GM18951 (cell line): Measurements from ENCODE around the gene QKI.
"Not testable (repeated sequence)": the region's sequence is repeated elsewhere in the genome, so short reads cannot be mapped to it uniquely, and the experiment has no call there.

Source experiments
- POLR2A ChIP-seq: IDR thresholded peaks from 4 replicates; pipeline ENCODE4 v1.6.1; 2011; ENCODE audit warnings: mild to moderate bottlenecking; ENCODE audit not compliant: insufficient read length, insufficient read depth; ENCODE audit errors: extremely low read depth
- in situ Hi-C: fragments of 300-500 bp; cut with MboI; formaldehyde crosslinking; loops from one replicate; pipeline ENCODE4 v1.12.0; 2022; ENCODE audit warnings: low sequenced_read_pairs, mixed read lengths, inconsistent platforms; ENCODE audit not compliant: unreplicated experiment

Gene QKI

DNA sequence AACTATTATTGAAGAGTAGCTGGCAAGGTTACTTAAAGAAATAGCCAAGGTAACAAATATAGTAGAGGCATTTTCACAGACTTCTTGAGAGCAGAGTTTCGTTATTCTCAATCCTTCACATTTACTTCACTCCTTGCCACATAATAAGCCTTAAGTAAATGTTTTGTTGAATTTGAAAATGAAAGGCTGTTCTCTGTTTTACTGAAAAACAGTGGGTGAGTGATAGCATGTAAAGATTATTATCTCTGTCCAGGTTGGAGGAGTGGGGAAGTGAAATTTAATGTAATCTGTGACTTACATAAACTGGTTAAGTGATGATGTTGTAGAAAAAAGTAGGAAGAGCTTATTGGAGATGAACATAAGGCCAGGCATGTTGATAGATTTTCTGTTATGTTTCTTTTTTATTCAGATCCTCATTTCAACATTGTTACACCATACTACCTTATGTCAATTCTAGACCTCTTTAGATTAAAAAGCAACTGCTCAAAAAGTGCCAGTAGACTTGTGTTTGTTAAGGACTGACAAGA lies 55.0 kb downstream of the QKI start:
- in situ Hi-C loops = no loop called here
- TF ChIP-seq POLR2A = no peak

DNA sequence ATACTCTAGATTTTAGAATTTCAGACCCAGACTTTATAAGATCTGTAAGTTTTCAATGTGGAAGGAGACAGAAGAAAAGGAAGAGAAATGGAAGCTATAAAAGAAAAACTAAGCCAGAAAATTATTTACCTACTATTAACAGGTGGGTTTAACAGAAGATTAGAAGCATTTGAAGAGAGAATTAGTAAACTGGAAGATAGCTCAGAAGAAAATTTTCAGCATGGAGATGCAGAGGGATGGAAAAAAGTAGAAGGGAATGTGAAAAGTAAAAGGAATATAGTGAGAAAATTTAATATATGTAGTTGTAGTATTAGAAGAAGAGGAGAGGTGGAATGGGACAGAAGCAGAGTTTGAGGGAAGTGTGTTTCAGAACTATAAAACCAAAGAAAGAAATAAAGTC lies 56.1 kb downstream of the QKI start:
- TF ChIP-seq POLR2A = no peak
- in situ Hi-C loops = no loop called here

DNA sequence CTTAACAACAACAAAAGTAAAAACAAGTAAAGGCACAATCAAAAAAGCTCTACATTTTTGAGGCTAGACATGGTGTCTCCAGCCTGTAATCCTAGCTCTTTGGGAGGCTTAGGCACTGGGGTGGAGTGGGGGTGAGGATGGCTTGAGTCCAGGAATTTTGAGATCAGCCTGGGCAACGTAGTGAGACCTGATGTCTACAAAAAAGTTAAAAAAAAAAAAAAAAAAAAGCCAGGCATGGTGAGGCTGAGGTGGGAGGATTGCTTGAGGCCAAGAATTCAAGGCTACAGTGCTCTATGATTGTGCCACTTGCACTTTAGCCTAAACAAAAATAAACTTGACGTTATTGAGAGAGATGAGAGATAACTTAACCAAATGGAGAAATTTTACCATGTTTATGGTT lies 60.1 kb downstream of the QKI start:
- in situ Hi-C loops = no loop called here
- TF ChIP-seq POLR2A = no peak

DNA sequence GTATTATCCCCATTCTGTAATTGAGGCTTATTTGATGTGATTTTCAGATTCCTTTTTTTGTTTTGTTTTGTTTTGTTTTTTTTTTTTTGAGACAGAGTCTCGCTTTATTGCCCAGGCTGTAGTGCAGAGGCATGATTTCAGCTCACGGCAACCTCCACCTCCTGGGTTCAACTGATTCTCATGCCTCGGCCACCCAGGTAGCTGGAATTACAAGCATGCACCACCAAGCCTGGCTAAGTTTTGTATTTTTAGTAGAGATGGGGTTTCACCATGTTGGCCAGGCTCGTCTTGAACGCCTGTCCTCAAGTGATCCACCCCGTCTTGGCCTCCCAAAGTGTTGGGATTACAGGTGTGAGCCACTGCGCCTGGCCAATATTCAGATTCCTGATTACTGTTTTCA lies 62.4 kb downstream of the QKI start:
- in situ Hi-C loops = not testable (repeated sequence)

DNA sequence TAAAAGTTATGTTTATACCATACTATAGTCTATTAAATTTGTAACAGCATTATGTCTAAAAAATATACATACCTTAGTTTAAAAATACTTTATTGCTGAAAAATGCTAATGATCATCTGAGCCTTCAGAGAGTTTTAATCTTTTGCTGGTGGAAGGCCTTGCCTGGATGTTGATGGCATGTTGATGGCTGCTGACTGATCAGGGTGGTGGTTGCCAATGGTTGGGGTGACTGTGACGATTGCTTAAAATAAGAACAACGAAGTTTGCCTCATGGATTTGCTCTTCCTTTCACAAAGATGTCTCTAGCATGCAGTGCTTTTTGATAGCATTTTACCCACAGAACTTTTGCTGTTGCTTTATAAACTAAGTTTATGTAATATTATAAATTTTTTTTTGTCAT lies 68.6 kb downstream of the QKI start:
- TF ChIP-seq POLR2A = no peak
- in situ Hi-C loops = no loop called here

DNA sequence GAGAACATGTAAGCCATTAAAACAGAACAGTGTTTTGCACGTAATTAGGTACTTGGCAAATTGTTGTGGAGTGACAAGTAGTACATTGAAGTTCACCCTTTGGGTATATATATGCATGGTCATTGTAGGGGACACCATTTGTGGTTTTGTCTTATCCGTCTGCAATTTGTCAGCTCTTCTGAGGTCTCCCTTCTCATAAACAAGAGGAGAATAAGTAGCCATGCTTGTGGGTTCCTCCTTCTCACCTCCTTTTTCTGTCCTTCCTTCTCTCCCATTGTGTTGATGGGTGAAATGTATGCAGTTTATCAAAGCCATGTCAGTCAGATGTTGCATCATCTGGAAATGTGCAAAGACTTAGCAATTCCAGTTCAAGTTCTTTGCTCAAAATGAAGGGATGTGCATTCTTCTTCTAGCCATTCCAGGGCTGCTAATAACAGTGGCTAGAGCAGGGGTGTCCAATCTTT lies 70.9 kb downstream of the QKI start:
- in situ Hi-C loops = no loop called here
- no peak for TF ChIP-seq POLR2A

DNA sequence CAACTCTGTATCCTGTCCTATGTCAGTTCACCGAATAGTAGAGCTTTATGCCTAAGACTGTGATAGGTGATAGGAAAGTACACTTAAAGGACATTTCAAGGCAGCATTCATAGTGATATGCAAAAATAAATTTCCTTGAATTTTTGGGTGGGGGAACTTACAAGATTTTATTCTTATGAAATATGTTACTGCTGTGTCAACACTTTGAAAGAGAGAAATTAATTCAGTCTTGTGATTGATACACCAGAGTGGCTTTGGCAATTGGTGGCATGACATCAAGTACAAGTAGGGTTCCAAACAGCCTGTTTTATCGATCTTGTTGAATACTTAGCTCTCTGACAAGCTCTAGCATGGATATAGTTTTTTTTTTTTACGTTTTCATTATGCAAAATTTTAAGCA lies 72.3 kb downstream of the QKI start:
- in situ Hi-C loops = no loop called here
- TF ChIP-seq POLR2A = no peak

DNA sequence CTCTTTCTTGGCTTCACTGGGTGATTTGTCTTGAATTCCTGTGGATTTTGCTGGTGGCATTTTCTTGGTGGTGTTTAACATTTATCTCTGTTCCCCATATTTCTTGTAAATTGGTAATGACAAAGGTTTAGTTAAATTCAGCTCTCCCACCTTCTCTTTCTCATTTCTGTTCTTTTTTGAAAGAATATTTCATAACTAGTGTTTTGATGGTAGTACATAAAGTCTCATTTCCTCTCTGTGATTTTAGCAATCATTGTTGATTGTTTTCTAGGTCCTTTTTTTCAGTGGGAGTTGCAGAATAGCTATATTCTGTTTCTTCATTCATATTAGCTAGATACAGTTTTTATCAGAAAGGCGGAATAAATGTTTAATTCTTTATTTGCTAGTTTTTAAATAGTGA lies 73.1 kb downstream of the QKI start:
- no peak for TF ChIP-seq POLR2A
- in situ Hi-C loops = no loop called here

DNA sequence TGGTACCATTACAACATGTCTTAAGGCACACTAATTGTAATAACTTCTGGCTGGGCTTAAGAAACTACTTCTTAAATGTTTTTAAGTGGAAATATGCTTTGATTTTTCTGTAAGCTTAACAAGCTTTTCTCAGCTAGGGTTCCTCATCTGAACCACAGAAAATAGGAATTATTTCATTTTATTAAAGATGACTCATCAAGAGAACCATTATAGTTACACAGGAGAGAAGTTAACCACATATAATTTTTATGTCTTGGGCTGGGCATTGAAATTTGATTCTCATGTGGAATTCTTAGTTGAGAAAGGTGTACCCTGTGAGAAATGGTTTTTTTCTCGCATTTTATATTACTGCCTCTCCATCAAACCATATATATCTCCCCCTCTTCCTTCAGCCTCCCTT lies 75.1 kb downstream of the QKI start:
- no peak for TF ChIP-seq POLR2A
- in situ Hi-C loops = no loop called here

DNA sequence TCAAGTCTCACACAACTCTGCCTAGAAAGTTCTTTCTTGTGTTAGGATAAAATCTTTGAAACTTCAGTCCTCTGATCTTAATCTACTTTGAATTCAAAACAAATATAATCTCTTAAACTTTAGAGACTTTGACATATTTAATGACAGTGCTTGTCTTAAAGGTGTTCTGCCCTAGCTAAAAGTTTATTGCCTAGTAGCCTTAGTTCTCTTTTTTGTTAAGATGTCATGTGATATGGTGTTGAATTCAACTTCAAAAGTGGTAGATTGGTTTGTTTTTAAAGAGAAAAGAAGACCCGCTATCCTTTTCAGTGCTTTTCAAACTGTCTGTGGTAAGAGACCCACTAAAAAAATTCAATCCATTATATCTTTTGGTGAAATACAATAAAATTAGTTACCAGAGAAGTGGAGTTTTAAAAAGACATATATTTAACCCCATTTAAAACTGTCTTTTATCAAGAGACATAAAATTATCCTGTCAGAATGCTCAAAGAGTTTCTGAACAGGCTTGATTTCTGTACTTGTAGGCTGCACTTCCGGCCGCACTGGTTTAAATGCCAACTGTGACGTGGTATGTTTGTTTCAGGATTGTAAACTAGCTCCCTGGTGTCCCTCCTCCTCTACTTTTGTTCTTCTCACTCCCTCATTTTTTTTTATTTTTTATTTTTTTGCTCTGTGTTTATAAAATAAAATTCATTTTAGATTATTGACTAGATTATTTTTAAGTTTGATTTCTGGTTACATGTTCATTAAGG lies 76.5 kb downstream of the QKI start:
- TF ChIP-seq POLR2A = no peak
- in situ Hi-C loops = no loop called here

DNA sequence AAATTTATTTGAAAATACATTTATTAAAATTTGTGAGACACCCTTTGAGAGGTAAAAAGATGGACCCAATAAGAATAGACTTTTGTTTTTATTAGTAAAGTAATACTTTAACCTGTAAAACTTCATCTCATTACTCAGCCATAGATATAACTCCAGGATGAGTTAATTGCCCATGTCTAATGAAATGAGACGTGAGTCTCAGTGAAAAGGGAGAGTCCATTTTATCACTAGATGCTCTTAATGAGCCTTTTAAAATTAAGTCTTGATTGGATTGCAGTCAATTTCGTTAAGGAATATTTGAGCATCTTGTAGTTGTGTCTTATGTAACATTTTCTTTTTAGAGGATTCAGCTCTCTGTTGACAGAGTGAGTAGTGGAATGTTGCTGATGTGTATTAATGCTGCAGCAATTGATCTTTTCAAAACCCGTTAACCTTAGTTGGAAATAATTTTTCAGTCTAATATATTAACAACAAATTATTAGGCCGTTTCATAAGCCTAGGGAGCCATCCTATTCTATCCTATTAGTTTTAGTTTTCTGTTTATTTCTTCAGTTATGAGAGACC lies 77.3 kb downstream of the QKI start:
- in situ Hi-C loops = no loop called here

DNA sequence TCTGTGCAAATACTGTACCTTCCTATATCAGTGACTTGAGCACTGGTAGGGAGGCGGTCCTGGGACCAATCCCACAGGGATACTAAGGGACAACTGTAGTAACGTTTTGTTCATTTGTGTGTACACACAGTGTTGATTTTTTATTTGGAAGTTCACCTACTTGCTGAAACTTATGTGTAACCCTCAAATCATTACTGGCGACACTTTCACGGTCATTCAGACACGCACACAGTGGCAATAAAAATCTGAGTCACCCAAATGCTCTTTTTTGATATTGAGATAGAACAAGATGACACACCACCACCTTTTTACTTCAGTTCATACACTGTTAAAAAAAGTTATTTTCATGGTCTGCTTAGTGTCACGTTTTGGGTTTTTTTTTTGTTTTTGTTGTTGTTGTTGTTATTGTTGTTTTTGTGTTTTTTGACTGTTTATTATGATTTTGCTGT lies 79.8 kb downstream of the QKI start:
- TF ChIP-seq POLR2A = no peak
- in situ Hi-C loops = no loop called here

More for the DNA sequence above, 77.3 kb downstream of the QKI start:
- no peak for TF ChIP-seq POLR2A

DNA sequence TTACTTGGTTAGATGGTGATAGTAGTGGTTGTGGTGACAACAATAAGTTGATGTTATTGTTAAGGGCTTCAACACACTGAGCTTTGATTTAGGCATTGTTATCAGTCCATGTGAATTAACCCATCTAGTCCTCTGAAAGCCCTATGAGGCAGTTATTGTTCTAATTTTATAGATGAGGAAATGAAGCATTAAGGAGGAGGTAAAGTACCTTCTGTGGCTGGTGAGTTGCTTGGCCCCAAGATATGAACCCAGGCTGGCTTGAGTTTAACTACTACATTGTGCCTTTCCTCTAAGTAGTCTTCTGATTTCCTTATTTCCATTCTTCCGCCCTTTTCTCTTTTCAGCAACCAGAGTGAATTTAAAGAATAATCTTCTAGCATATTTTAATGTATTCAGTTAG lies 81.7 kb downstream of the QKI start:
- no peak for TF ChIP-seq POLR2A
- in situ Hi-C loops = no loop called here

DNA sequence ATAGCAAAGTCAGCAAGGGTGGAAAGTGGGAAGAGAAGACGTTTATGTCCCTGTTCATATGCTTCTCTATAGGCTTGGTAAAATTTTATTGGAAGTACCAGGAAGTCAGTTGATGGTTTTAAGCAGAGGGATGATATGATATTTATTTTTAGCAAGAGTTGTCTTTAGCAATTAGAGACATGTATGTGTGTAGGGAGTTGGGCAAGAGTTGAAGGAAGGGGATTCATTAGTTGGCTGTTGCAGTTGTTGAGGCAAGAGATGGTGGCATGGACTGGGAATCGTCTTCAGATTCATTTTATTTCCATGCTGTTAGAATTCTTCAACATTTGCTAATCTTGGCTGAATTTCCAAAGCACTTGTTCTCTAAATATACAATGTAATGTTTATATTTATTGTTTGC lies 85.6 kb downstream of the QKI start:
- no peak for TF ChIP-seq POLR2A

More for the DNA sequence above, 85.6 kb downstream of the QKI start:
- in situ Hi-C loops = no loop called here
